ENCODE results near the gene STKLD1.

Gene STKLD1

DNA sequence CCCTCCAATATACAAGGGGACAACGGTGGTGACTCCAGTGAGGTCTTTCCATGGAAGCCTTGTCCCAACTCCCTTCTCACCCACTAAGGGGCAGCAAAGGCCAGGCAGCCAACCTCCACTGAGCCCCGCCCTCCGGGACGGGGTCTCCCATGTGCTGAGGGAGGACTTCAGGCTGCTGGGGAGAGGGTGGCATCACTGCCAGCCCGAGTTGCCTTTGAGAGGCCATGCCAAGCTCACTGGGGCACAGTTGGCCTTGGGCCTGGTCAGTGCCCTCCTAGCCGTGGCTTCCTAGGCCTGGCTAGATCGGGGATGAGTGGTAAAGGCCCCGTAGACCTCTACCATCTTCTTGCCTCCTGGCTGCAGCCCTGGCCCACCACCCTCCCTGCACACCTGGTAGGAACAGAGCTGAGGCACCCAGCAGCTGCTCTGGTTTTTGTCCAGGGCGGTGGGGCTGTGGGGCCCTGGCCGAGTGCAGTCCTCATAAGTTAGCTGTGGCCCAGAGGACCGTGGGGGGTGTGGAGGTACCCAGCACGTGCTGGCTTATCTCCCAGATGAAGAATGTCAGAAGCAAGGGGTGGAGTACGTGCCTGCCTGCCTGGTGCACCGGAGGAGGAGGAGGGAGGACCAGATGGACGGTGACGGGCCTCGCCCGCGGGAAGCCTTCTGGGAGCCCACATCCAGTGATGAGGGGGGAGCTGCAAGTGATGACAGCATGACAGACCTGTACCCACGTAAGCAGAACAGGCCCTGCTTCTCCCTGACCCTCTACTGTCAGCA lies 16.6 kb upstream of the STKLD1 start:
- in situ Hi-C loops (cut with HindIII; ENCODE audit: low pct_unique_long_range_greater_than_20kb, low sequenced_read_pairs): no loop called here
- no peak for TF ChIP-seq JUND (IDR thresholded peaks at IDR 0.05; ENCODE audit: low read depth)
- no peak for DNase-seq (ENCODE audit: low read depth in 1 of 2, low spot score in 1 of 2)

DNA sequence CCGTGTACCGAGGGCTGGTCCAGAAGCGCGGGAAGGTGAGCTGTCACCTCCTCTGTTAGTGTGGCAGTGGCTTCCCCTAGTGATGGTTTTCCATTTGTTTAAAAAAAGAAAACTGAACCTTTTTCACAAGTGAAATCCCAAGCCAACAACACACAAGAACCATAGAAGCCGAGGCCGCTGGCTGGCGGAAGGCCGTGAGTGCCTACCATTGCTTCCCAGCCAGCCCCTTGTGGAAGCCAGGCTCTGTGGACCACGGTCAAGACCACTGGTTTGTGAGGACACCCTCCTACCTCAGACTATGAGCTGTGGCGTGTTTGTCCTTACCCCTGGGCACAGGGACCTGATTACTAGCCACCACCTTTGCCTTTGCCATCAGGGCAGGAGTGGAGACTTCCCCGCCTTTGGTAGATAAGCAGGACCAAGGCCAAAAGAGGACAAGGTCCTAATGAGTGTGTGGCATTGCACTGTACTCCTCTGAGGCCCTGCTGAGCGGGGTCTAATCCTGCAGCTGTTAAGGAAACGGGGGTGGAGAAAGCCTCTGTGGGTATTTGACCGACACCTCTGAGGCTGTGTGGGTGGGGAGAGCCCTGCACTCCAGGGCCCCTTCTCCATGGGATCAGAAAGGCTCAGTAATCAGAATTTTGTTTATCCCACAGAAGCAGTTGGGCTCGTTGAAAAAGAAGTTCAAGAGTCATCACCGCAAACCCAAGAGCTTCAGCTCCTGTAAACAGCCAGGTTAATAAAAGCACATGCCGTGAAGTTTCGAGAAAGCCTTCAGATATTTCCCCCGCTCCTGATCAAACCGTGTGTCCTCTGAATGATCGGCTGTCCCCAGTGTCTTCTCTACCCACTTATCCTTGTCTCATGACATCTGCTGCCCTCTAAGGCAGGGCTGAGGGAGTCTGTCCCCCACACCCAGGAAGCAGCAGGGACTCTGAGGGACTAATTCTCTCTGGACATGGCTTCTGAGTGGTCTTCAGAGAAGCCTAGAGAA lies 15.5 kb upstream of the STKLD1 start:
- no peak for TF ChIP-seq JUND (IDR thresholded peaks at IDR 0.05; ENCODE audit: low read depth)
- DNase-seq (ENCODE audit: low read depth in 1 of 2, low spot score in 1 of 2): no peak
- in situ Hi-C loops (cut with HindIII; ENCODE audit: low pct_unique_long_range_greater_than_20kb, low sequenced_read_pairs): no loop called here

DNA sequence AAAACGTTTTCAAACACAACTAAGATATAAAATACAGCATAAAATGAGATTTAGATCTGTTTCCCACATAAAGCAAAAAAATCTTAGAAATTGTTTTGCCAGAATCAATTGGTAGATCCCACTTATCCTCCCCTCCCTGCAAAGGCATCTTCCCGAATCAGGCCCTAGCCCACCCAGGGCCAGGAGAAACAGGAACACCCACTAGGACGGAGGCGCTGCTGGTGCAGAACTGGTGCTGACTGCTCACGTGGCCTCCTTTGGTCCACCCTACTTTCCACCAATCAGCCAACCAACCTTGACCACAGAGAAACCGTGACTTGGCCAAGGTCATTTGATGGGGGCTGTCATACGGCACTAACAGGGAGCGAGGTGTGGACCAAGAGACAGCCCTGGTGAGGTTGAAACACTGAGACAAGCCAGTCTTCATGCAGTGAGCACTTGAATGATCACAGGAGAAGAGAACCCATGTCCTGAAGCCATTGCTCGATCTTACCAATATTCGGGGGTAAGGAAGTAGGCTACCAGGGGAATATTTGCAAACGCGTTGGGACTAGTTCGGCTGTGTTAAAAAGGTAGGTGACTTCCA lies 14.6 kb upstream of the STKLD1 start:
- in situ Hi-C loops (cut with HindIII; ENCODE audit: low pct_unique_long_range_greater_than_20kb, low sequenced_read_pairs): no loop called here
- no peak for TF ChIP-seq JUND (IDR thresholded peaks at IDR 0.05; ENCODE audit: low read depth)
- no peak for DNase-seq (ENCODE audit: low read depth in 1 of 2, low spot score in 1 of 2)

DNA sequence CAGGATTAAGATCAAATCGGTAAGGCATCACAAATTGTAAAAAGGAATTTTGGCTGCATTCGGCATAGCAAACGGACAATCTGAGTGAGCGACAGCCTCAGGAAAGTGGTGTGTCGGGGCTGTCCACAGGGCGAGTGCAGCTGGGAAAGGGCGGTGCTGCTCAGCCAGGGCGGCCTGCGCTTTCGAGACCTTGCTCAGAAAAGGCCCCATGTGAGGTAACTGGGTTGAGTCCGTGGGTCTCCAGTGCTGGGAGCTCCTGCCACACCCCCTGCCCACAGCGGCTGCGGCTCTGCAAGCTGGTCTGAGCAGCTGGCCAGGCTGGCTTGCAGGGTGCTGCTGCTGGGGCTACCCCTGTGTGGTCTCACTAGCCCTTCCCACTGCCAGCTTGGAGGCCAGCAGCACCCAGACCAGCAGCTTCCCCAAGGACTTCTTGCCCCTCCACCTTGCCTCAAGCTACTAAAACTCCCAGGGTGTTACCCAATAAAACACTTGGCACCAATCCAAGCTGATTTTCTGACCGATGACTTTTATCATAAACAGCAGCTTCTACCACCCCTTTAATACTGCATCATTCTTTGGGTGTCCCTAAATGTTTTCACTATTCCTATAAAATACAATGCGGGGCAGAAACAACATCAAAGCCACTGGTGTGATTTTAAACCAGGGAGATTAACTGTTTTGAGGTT lies 13.7 kb upstream of the STKLD1 start:
- in situ Hi-C loops (cut with HindIII; ENCODE audit: low pct_unique_long_range_greater_than_20kb, low sequenced_read_pairs): no loop called here

DNA sequence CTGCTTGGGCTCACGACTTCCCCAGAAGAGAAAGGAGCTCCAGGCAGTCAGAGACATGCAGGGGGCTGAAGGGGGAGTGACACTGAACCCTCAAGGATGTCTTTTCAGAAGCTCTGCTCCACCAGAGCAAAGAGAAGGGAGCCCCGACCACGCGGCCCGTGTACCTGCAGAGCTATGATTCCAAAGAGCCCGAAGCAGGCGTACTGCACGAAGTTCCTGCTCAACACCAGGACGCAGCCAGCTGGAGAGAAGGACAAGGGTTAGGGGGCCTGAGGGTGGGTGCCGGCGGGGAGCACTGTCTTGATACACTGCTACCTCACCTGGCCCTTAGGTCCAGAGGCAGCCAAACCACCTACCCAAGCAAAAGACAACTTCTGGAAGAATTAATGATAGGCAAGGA lies 9.7 kb upstream of the STKLD1 start:
- no peak for DNase-seq (ENCODE audit: low read depth in 1 of 2, low spot score in 1 of 2)
- TF ChIP-seq JUND (IDR thresholded peaks at IDR 0.05; ENCODE audit: low read depth): no peak
- in situ Hi-C loops (cut with HindIII; ENCODE audit: low pct_unique_long_range_greater_than_20kb, low sequenced_read_pairs): no loop called here

More for the DNA sequence above, 13.7 kb upstream of the STKLD1 start:
- no peak for TF ChIP-seq JUND (IDR thresholded peaks at IDR 0.05; ENCODE audit: low read depth)
- no peak for DNase-seq (ENCODE audit: low read depth in 1 of 2, low spot score in 1 of 2)

DNA sequence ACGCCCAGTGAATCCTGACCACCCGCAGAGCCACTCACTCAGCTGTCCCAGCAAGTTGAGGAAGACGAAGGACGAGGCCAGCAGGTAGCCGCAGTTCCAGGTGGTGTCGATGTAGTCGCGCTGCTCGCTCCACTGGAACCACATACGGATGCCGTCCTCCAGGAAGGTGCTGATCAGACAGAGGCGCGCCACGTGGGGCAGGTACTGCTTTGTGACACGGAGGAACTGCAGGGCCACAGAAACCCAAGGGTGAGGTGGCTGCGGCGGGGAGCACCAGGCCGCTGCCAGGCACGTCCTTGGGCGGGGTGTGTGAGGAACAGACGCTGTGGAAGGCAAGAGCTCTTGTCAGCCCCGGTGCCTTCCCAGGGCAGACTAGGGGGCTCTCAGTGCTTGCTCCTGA lies 8.9 kb upstream of the STKLD1 start:
- in situ Hi-C loops (cut with HindIII; ENCODE audit: low pct_unique_long_range_greater_than_20kb, low sequenced_read_pairs): no loop called here
- DNase-seq (ENCODE audit: low read depth in 1 of 2, low spot score in 1 of 2): no peak
- TF ChIP-seq JUND (IDR thresholded peaks at IDR 0.05; ENCODE audit: low read depth): no peak

DNA sequence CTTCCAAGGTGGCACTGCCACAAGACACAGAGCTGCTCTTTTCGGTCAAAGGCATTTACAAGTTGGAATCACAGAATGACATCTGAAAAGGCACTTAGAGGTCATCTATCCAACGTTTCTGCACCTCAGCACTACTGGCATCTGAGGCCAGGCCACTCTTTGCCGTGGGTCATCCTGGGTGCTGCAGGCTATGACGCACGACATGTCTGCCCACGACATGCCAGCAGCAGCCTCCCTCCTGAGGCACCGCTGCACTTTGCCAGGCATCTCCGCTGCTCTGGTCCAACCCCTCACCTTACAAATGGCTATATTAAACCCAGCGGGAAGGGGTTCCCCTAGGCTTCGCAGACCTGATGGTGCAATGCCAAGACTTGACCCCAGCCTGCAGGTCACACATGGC lies 8.4 kb upstream of the STKLD1 start:
- in situ Hi-C loops (cut with HindIII; ENCODE audit: low pct_unique_long_range_greater_than_20kb, low sequenced_read_pairs): no loop called here
- no peak for TF ChIP-seq JUND (IDR thresholded peaks at IDR 0.05; ENCODE audit: low read depth)
- DNase-seq (ENCODE audit: low read depth in 1 of 2, low spot score in 1 of 2): no peak

DNA sequence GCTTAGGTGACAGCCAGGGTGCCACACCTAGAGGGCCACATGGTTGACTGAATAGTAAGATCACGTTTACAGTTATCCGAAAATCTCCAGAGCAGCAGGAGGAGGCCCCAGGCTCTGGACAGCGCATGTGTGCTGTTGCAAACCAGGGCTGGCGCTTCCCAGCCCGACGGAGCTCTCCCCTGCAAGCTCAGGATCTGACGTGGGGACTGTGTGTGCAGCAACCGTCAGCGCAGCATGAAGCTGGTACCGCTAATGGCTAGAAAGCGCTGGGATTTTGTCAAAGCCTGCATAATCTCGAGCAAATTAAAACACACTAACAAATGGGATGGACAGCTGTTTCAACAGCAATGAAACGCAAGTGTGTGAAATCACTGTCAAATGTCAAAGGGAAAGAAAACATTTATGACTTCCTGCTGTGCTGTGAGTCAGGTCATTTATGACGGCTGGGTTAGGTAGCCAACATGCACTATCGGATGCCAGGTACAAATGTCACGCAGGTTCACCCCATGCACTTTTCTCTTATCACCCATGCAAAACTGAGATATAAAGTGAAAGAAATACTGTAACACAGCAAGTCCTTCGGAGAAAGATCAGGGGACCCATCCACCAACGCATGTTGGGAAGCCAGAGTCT lies 7.8 kb upstream of the STKLD1 start:
- in situ Hi-C loops (cut with HindIII; ENCODE audit: low pct_unique_long_range_greater_than_20kb, low sequenced_read_pairs): no loop called here
- no peak for TF ChIP-seq JUND (IDR thresholded peaks at IDR 0.05; ENCODE audit: low read depth)
- no peak for DNase-seq (ENCODE audit: low read depth in 1 of 2, low spot score in 1 of 2)

DNA sequence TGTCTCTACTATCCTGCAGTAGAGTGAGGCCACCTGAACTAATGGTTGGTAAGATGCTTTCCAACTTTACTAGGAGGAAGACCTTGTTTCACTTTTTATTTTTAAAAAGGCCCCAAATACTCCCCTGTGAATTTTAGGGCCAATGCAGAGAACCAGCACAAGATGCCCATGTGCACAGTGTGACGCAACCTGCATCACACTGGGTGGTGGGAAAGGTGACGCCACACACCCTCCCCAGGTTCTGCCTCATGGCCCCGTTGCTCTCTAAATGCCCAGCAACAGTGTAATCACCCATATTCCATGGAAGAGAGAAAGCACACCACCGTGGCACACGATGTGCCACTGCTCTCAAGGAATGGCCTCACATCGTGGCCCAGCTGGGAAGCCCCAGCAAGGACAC lies 6.7 kb upstream of the STKLD1 start:
- no peak for TF ChIP-seq JUND (IDR thresholded peaks at IDR 0.05; ENCODE audit: low read depth)
- in situ Hi-C loops (cut with HindIII; ENCODE audit: low pct_unique_long_range_greater_than_20kb, low sequenced_read_pairs): no loop called here
- no peak for DNase-seq (ENCODE audit: low read depth in 1 of 2, low spot score in 1 of 2)

DNA sequence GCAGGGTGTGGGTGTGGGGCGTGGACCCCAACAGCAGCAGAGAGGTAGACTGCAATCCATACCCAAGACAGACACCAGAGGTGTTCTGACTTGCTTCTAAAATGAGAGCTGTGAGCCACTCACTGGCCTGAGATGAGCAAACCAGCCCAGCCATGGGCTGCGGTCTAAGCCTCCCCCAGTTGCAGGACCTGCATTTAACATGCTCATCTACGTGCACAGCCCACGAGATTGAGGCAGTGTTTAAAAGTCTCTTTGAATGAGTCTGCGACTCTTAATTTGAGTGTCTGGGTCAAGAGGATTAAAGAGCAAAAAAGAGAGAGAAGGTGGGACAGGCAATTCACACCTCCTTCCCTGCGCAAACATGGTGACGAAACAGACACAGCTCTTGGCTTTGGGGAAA lies 6.2 kb upstream of the STKLD1 start:
- in situ Hi-C loops (cut with HindIII; ENCODE audit: low pct_unique_long_range_greater_than_20kb, low sequenced_read_pairs): no loop called here
- no peak for TF ChIP-seq JUND (IDR thresholded peaks at IDR 0.05; ENCODE audit: low read depth)
- DNase-seq (ENCODE audit: low read depth in 1 of 2, low spot score in 1 of 2): no peak

DNA sequence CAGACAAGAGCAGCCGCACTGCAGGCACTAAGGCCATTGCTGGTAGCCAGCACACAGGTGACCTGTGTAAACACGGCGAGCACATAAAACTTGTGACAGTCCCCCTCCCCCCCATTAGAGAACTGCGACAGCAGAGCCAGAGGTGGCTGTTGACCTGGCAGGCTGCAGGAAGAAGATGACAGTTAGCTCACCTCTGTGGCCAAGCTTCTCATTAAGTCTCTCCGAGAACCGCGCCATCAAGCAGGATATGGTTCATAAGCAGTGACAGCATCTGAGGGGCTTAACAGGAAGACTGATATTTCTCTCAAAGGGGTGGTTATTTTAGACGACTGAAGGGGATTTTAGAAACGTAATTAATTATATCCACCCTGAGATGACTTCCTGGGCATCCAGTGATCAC lies 5.5 kb upstream of the STKLD1 start:
- no peak for DNase-seq (ENCODE audit: low read depth in 1 of 2, low spot score in 1 of 2)
- no peak for TF ChIP-seq JUND (IDR thresholded peaks at IDR 0.05; ENCODE audit: low read depth)
- in situ Hi-C loops (cut with HindIII; ENCODE audit: low pct_unique_long_range_greater_than_20kb, low sequenced_read_pairs): no loop called here

DNA sequence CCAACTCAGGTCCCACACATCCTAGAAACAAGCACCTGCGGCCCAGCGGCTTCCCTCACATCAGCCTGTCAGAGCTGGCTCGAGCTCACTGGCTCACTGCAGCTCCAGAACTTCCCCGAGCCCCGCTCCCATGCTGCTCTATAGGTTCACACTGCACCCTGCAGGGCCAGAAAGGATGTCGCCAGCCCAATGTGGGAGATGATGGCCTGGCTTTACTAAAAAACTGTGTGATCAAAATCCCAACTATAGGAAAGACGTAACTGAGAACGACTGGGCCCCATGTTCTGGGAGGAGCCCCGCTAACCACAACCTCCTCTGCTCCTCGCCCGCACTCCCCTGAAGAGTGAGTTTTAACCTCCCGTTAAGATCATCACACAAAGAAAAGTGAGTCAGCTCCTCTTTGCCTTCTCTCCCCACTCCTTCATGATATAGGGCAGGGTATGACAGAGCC lies 4.9 kb upstream of the STKLD1 start:
- in situ Hi-C loops (cut with HindIII; ENCODE audit: low pct_unique_long_range_greater_than_20kb, low sequenced_read_pairs): no loop called here
- TF ChIP-seq JUND (IDR thresholded peaks at IDR 0.05; ENCODE audit: low read depth): no peak
- no peak for DNase-seq (ENCODE audit: low read depth in 1 of 2, low spot score in 1 of 2)

Data from T47D (cell line).